H9 (cell line): ENCODE results near the gene IL1RL1. TPM values are rescaled to one million over a fixed set of nuclear protein-coding genes. Genes with fewer than 3 reads are reported as not detected.

Source experiments
- DNase-seq: peaks from one replicate; pipeline ENCODE4 v3.0.0-alpha.2; 2017
- H2AFZ ChIP-seq: one replicate; pipeline ENCODE4 v1.6.1; 2013; ENCODE audit warnings: mild to moderate bottlenecking, low read length, control low read depth, moderate library complexity
- H2AK5ac ChIP-seq: 2 replicates; pipeline ENCODE4 v1.6.1; 2013; ENCODE audit warnings: low read length, control low read depth, mixed read lengths; ENCODE audit not compliant: insufficient read length
- H2BK120ac ChIP-seq: one replicate; pipeline ENCODE4 v1.6.1; 2013; ENCODE audit warnings: low read depth, mild to moderate bottlenecking, low read length, control low read depth, inconsistent platforms; ENCODE audit not compliant: poor library complexity, severe bottlenecking
- H2BK12ac ChIP-seq: 2 replicates; pipeline ENCODE4 v1.6.1; 2013; ENCODE audit warnings: low read length, control low read depth, mixed read lengths, low read depth; ENCODE audit not compliant: insufficient read length
- H2BK15ac ChIP-seq: 2 replicates; pipeline ENCODE4 v1.6.1; 2013; ENCODE audit warnings: low read depth, low read length, control low read depth
- H2BK20ac ChIP-seq: one replicate; pipeline ENCODE4 v1.6.1; 2013; ENCODE audit warnings: low read depth, mild to moderate bottlenecking, low read length, control low read depth, inconsistent platforms; ENCODE audit not compliant: poor library complexity, severe bottlenecking
- H2BK5ac ChIP-seq: 2 replicates; pipeline ENCODE4 v1.6.1; 2013; ENCODE audit warnings: low read length, control low read depth, mixed read lengths; ENCODE audit not compliant: insufficient read length
- H3K14ac ChIP-seq: 2 replicates; pipeline ENCODE4 v1.6.1; 2013; ENCODE audit warnings: low read length, control low read depth; ENCODE audit not compliant: insufficient read depth
- H3K18ac ChIP-seq: 2 replicates; pipeline ENCODE4 v1.6.1; 2013; ENCODE audit warnings: low read depth, mild to moderate bottlenecking, mixed read lengths, low read length, control low read depth; ENCODE audit not compliant: insufficient read length
- H3K23ac ChIP-seq: 2 replicates; pipeline ENCODE4 v1.6.1; 2013; ENCODE audit warnings: low read length, control low read depth, mixed read lengths, low read depth; ENCODE audit not compliant: insufficient read length
- H3K23me2 ChIP-seq: 2 replicates; pipeline ENCODE4 v1.6.1; 2013; ENCODE audit warnings: low read depth, mild to moderate bottlenecking, mixed read lengths, low read length, control low read depth; ENCODE audit not compliant: insufficient read length, poor library complexity, severe bottlenecking
- H3K27ac ChIP-seq: 2 replicates; pipeline ENCODE4 v1.5.1; 2013; ENCODE audit warnings: low read length, control low read depth, mixed read lengths, low read depth; ENCODE audit not compliant: insufficient read length
- H3K27me3 ChIP-seq: 2 replicates; pipeline ENCODE4 v1.6.1; 2013; ENCODE audit warnings: low read length, control low read depth, inconsistent platforms; ENCODE audit not compliant: insufficient read depth
- H3K4ac ChIP-seq: 2 replicates; pipeline ENCODE4 v1.6.1; 2013; ENCODE audit warnings: low read depth, mild to moderate bottlenecking, control low read depth, inconsistent platforms, low read length, moderate library complexity
- H3K4me1 ChIP-seq: 2 replicates; pipeline ENCODE4 v1.6.1; 2013; ENCODE audit warnings: low read length, control low read depth, inconsistent platforms; ENCODE audit not compliant: insufficient read depth
- H3K4me2 ChIP-seq: 2 replicates; pipeline ENCODE4 v1.6.1; 2013; ENCODE audit warnings: low read length, control low read depth, mixed read lengths; ENCODE audit not compliant: insufficient read length, insufficient read depth
- H3K56ac ChIP-seq: 2 replicates; pipeline ENCODE4 v1.6.1; 2013; ENCODE audit warnings: low read depth, mild to moderate bottlenecking, mixed read lengths, low read length, control low read depth; ENCODE audit not compliant: insufficient read length
- H3K79me1 ChIP-seq: 2 replicates; pipeline ENCODE4 v1.6.1; 2013; ENCODE audit warnings: low read depth, mild to moderate bottlenecking, moderate library complexity, low read length, control low read depth, inconsistent platforms; ENCODE audit not compliant: insufficient read depth, poor library complexity, severe bottlenecking
- H3K79me2 ChIP-seq: 2 replicates; pipeline ENCODE4 v1.6.1; 2013; ENCODE audit warnings: low read length, control low read depth, inconsistent platforms; ENCODE audit not compliant: insufficient read depth
- H3K9ac ChIP-seq: 2 replicates; pipeline ENCODE4 v1.6.1; 2013; ENCODE audit warnings: low read length, control low read depth, mixed read lengths; ENCODE audit not compliant: insufficient read length; ENCODE audit errors: extremely low read depth
- H3K9me3 ChIP-seq: one replicate; pipeline ENCODE4 v1.6.1; 2013; ENCODE audit warnings: low read depth, low read length, inconsistent platforms; ENCODE audit not compliant: control insufficient read depth
- H3T11ph ChIP-seq: one replicate; pipeline ENCODE4 v1.6.1; 2013; ENCODE audit warnings: mild to moderate bottlenecking, low read length, control low read depth, inconsistent platforms
- H4K20me1 ChIP-seq: one replicate; pipeline ENCODE4 v1.6.1; 2013; ENCODE audit not compliant: control insufficient read depth, insufficient read length, insufficient read depth
- H4K5ac ChIP-seq: 2 replicates; pipeline ENCODE4 v1.6.1; 2013; ENCODE audit warnings: low read depth, mild to moderate bottlenecking, mixed read lengths, low read length, control low read depth; ENCODE audit not compliant: insufficient read length
- H4K8ac ChIP-seq: replicated peaks from 2 replicates; pipeline ENCODE4 v1.6.1; 2013; ENCODE audit warnings: low read length, control low read depth, mixed read lengths, low read depth; ENCODE audit not compliant: insufficient read length
- H4K91ac ChIP-seq: 2 replicates; pipeline ENCODE4 v1.6.1; 2013; ENCODE audit warnings: low read depth, mild to moderate bottlenecking, moderate library complexity, mixed read lengths, low read length, control low read depth; ENCODE audit not compliant: insufficient read length
- H3K27ac Mint-ChIP-seq, 3 experiments: 2 replicates in 2 of 3; 3 replicates in 1 of 3; pipeline ENCODE4 v1.8.0; 2020 to 2021; ENCODE audit warnings: mixed read lengths in 3 of 3, mild to moderate bottlenecking in 1 of 3, moderate library complexity in 1 of 3
- H3K27me3 Mint-ChIP-seq: 2 replicates; pipeline ENCODE4 v1.8.0; 2021; ENCODE audit warnings: low read depth, mild to moderate bottlenecking, moderate library complexity, mixed read lengths
- H3K36me3 Mint-ChIP-seq, 3 experiments: 2 replicates in 2 of 3; 3 replicates in 1 of 3; pipeline ENCODE4 v1.8.0; 2020 to 2021; ENCODE audit warnings: low read depth in 3 of 3, mixed read lengths in 3 of 3; ENCODE audit not compliant: insufficient read depth in 1 of 3
- H3K4me1 Mint-ChIP-seq, 2 experiments: 2 replicates each; pipeline ENCODE4 v1.8.0; 2020; ENCODE audit warnings: mixed read lengths in 2 of 2
- H3K4me3 Mint-ChIP-seq, 2 experiments: 2 replicates in 1 of 2; 3 replicates in 1 of 2; pipeline ENCODE4 v1.8.0; 2020 to 2021; ENCODE audit warnings: mild to moderate bottlenecking in 2 of 2, mixed read lengths in 2 of 2, moderate library complexity in 1 of 2
- H3K9me3 Mint-ChIP-seq, 2 experiments: 2 replicates in 1 of 2; 3 replicates in 1 of 2; pipeline ENCODE4 v1.8.0; 2020; ENCODE audit warnings: mild to moderate bottlenecking in 2 of 2, mixed read lengths in 2 of 2, moderate library complexity in 1 of 2
- CTCF ChIP-seq: fragments of 200-600 bp; sonication (generic); conservative IDR thresholded peaks from 3 replicates; pipeline ENCODE4 v1.8.0; 2021; ENCODE audit warnings: antibody characterized with exemption, mild to moderate bottlenecking
- WGBS: extraction: QIAGEN DNeasy Blood & Tissue Kit; methylation state at CpG from one replicate; pipeline ENCODE4 v1.1.7; 2013; ENCODE audit warnings: missing lambda C conversion rate, low lambda C conversion rate, mixed read lengths; ENCODE audit not compliant: insufficient read length; ENCODE audit errors: extremely low coverage; 5-methylcytosine and 5-hydroxymethylcytosine counted together
- total RNA-seq: library from RNA; stranded (reverse); gene quantifications from 2 replicates; pipeline ENCODE4 v1.2.1, GENCODE V29; 2021

The IL1RL1 gene
- total RNA-seq, 1 experiment from 2014 or later = not detected

- Mint-ChIP-seq H3K9me3 (no peaks in the 10 kb centered on the region; a peak in 1 of 5 replicates), H3K4me3 (no peak overlapping the region), H3K27me3 (peaks cover 7% of the 10 kb centered on the region), H3K27ac (no peak overlapping the region), H3K4me1 (peaks cover 2 to 6% of the 10 kb centered on the region in 2 experiments; a peak in 3 of 4 replicates), H3K36me3 (peaks cover 0 to 2% (median 0%) of the 10 kb centered on the region in 3 experiments; a peak in 1 of 7 replicates)
- Histone ChIP-seq H3K27me3 (no peaks in the 10 kb centered on the region), H3K79me1 (no peaks in the 10 kb centered on the region), H3K27ac (no peak overlapping the region), H3K4me2 (no peak overlapping the region), H3K9ac (no peak overlapping the region), H3K4me1 (no peaks in the 10 kb centered on the region; the same call in 1 of the 2 replicates), H3T11ph (no peak overlapping the region), H3K23ac (no peak overlapping the region), H2BK120ac (no peak overlapping the region), H3K4ac (no peak overlapping the region), H4K91ac (no peak overlapping the region), H3K79me2 (no peaks in the 10 kb centered on the region), H3K9me3 (no peaks in the 10 kb centered on the region), H3K56ac (no peak overlapping the region), H2AK5ac (no peak overlapping the region), H2BK12ac (no peak overlapping the region), H3K23me2 (no peaks in the 10 kb centered on the region), H3K14ac (no peak overlapping the region), H4K20me1 (no peaks in the 10 kb centered on the region), H4K8ac (no peak overlapping the region), H2BK5ac (no peak overlapping the region), H2BK20ac (no peak overlapping the region), H2BK15ac (no peak overlapping the region), H3K18ac (no peak overlapping the region), H4K5ac (no peak overlapping the region), H2AFZ (no peak overlapping the region)
- no peak for DNase-seq
- no CpG with 5 or more reads among the region's 4 CpGs for WGBS
- TF ChIP-seq CTCF = no peak
These were observed 42.2 kb upstream of the IL1RL1 start for GRCh38 chr2:102269200-102269524.
